Caco-2 (cell line): Measurements from ENCODE around the gene POLR1C. TPM values are rescaled to one million over a fixed set of nuclear protein-coding genes. Genes with fewer than 3 reads are reported as not detected.
A peak's percentile ranks its signal among the peaks of the same experiment; 100 is the strongest.

Experiments used
- BruUV-seq: library from RNA; stranded (reverse); fragments of 400-500 nt; replicated peaks from 2 replicates; lab custom pipeline; 2021; lab: Mats Ljungman, UMichigan
- CTCF ChIA-PET: fragments of 300-600 bp; sonication (Branson Sonifier 250); formaldehyde crosslinking; loops from one replicate; lab custom pipeline; 2022; ENCODE audit warnings: antibody characterized with exemption; lab: Charles Lee
- POLR2A ChIA-PET: fragments of 300-600 bp; sonication (Branson Sonifier 250); formaldehyde crosslinking; loops from one replicate; lab custom pipeline; 2022; ENCODE audit warnings: antibody characterized with exemption; lab: Charles Lee
- DNase-seq, 2 experiments: peaks; one replicate each; pipeline versions ENCODE4 v3.0.0 to v3.0.0-alpha.2; 2020 to 2022
- H3K27me3 ChIP-seq: replicated peaks from 2 replicates; pipeline ENCODE4 v1.6.0; 2011; ENCODE audit warnings: low read length; ENCODE audit not compliant: control insufficient read depth, insufficient read depth
- H3K36me3 ChIP-seq: 2 replicates; pipeline ENCODE4 v1.5.1; 2011; ENCODE audit warnings: low read length; ENCODE audit not compliant: control insufficient read depth, insufficient read depth
- H3K4me1 ChIP-seq: fragments of 250-450 bp; sonication (Bioruptor Pico); 2 replicates; pipeline ENCODE4 v1.5.1; 2020; ENCODE audit warnings: mild to moderate bottlenecking
- H3K4me3 ChIP-seq: 2 replicates; pipeline ENCODE4 v1.5.1; 2011; ENCODE audit warnings: low read depth, mild to moderate bottlenecking, control low read depth, low read length
- H3K9me3 ChIP-seq: fragments of 250-450 bp; sonication (Bioruptor Pico); 2 replicates; pipeline ENCODE4 v1.5.1; 2020; ENCODE audit warnings: mild to moderate bottlenecking, moderate library complexity
- H3K27ac Mint-ChIP-seq: one replicate; pipeline ENCODE4 v1.8.0; 2022; ENCODE audit warnings: mixed read lengths; ENCODE audit not compliant: unreplicated experiment
- H3K27me3 Mint-ChIP-seq: one replicate; pipeline ENCODE4 v1.8.0; 2022; ENCODE audit warnings: mixed read lengths; ENCODE audit not compliant: insufficient read depth, unreplicated experiment
- H3K36me3 Mint-ChIP-seq: one replicate; pipeline ENCODE4 v1.8.0; 2022; ENCODE audit warnings: mild to moderate bottlenecking, mixed read lengths; ENCODE audit not compliant: insufficient read depth, unreplicated experiment
- H3K4me1 Mint-ChIP-seq: one replicate; pipeline ENCODE4 v1.8.0; 2022; ENCODE audit warnings: low read depth, mixed read lengths; ENCODE audit not compliant: unreplicated experiment
- H3K4me3 Mint-ChIP-seq: one replicate; pipeline ENCODE4 v1.8.0; 2022; ENCODE audit warnings: mild to moderate bottlenecking, moderate library complexity, mixed read lengths; ENCODE audit not compliant: unreplicated experiment
- H3K9me3 Mint-ChIP-seq: one replicate; pipeline ENCODE4 v1.8.0; 2022; ENCODE audit warnings: mixed read lengths; ENCODE audit not compliant: unreplicated experiment
- intact Hi-C: fragments of 100-400 bp; cut with micrococcal nuclease; formaldehyde crosslinking; loops from one replicate; pipeline ENCODE4 v1.10.0; 2022; ENCODE audit not compliant: unreplicated experiment
- total RNA-seq: library from RNA; stranded (reverse); gene quantifications from 2 replicates; pipeline ENCODE4 v1.2.3, GENCODE V29; 2022
- TF ChIP-seq, protein P1 (sequence below), 2 experiments: fragments of 200-600 bp in 1 of 2; IDR thresholded peaks; 1 replicate in 1 of 2; 2 replicates in 1 of 2; pipeline versions ENCODE4 v1.5.1 to v1.8.0; 2011 to 2022; ENCODE audit warnings: antibody characterized with exemption in 1 of 2, control low read depth in 1 of 2, inconsistent platforms in 1 of 2, low read depth in 1 of 2, low read length in 1 of 2, mild to moderate bottlenecking in 1 of 2, moderate library complexity in 1 of 2; ENCODE audit not compliant: insufficient read depth in 1 of 2, severe bottlenecking in 1 of 2, unreplicated experiment in 1 of 2

The POLR1C gene
- total RNA-seq, 1 experiment from 2014 or later = 43.7 TPM

DNA sequence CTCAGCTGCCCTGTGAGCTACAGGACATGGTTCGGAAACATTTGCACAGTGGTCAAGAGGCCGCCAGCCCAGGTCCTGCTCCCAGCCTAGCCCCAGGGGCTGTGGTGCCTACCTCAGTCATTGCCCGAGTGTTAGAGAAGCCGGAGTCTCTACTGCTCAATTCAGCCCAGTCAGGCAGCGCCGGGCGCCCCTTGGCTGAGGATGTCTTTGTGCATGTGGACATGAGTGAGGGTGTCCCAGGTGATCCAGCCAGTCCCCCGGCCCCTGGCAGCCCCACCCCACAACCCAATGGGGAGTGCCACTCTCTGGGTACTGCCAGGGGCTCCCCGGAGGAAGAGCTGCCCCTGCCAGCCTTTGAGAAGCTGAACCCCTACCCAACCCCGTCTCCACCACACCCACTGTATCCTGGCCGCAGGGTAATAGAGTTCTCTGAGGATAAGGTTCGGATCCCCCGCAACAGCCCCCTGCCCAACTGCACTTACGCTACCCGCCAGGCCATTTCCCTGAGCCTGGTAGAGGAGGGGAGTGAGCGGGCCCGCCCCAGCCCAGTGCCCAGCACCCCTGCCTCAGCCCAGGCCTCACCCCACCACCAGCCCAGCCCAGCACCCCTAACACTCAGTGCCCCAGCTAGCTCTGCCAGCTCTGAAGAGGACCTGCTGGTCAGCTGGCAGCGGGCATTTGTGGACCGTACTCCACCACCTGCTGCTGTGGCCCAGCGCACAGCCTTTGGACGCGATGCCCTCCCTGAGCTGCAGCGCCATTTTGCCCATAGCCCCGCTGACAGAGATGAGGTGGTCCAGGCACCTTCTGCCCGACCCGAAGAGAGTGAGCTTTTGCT, 11.9 kb upstream of the POLR1C start:
- peaks cover 7% of the 10 kb centered on the region for H3K4me1 Mint-ChIP-seq
- Histone ChIP-seq H3K27me3 (no peaks in the 10 kb centered on the region), H3K4me3 (no peak overlapping the region), H3K4me1 (peaks cover 5% of the 10 kb centered on the region; the same call in 1 of the 2 replicates), H3K36me3 (no peaks in the 10 kb centered on the region; the same call in 1 of the 2 replicates), H3K9me3 (no peaks in the 10 kb centered on the region)
- no peak overlapping the region for H3K4me3 Mint-ChIP-seq
- H3K9me3 Mint-ChIP-seq = no peaks in the 10 kb centered on the region
- H3K36me3 Mint-ChIP-seq = peaks cover 19% of the 10 kb centered on the region
- DNase-seq = no peak
- peaks cover 6% of the 10 kb centered on the region for H3K27me3 Mint-ChIP-seq
- TF ChIP-seq, protein P1, sequence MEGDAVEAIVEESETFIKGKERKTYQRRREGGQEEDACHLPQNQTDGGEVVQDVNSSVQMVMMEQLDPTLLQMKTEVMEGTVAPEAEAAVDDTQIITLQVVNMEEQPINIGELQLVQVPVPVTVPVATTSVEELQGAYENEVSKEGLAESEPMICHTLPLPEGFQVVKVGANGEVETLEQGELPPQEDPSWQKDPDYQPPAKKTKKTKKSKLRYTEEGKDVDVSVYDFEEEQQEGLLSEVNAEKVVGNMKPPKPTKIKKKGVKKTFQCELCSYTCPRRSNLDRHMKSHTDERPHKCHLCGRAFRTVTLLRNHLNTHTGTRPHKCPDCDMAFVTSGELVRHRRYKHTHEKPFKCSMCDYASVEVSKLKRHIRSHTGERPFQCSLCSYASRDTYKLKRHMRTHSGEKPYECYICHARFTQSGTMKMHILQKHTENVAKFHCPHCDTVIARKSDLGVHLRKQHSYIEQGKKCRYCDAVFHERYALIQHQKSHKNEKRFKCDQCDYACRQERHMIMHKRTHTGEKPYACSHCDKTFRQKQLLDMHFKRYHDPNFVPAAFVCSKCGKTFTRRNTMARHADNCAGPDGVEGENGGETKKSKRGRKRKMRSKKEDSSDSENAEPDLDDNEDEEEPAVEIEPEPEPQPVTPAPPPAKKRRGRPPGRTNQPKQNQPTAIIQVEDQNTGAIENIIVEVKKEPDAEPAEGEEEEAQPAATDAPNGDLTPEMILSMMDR (IDR thresholded peaks at IDR 0.05; ENCODE audit: insufficient read depth in 1 of 2, low read depth in 1 of 2, low read length in 1 of 2, severe bottlenecking in 1 of 2, unreplicated experiment in 1 of 2) = no peak
- ChIA-PET POLR2A (no interaction called here), CTCF (interaction anchor here (0.6 to 2.9 kb wide), 6 partner anchors 28 to 242 kb away, joined by 3 to 20 read pairs (median 10); partner anchors contain the start of genes TJAP1 and ZNF318)
- intact Hi-C loops = loop anchor here (10.0 kb wide), 1 partner anchor 600 kb away; no protein-coding TSS in a partner anchor
- BruUV-seq = no TSS peak
- no peak overlapping the region for H3K27ac Mint-ChIP-seq

DNA sequence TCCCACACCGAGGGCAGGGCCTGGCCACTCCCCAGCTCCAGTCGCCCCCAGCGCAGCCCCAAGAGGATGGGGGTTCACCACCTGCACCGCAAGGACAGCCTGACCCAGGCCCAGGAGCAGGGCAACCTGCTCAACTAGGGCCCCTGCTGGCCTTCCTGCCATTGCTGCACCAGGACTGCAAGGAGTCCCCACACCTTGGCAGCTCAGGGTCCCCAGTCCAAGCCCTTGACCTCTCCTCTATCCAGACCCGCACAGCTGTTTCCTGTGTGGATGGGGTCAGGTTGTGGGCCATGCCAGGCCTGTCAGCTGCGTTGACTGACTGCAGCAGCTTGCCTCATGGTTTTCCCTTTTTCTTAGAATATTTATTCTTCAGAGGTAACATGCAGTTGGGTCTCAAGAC, 11.2 kb upstream of the POLR1C start:
- peak in 1 of 2 experiments; percentile 23 for DNase-seq
- H3K36me3 Mint-ChIP-seq = peaks cover 27% of the 10 kb centered on the region
- peaks cover 10% of the 10 kb centered on the region; the same call in 1 of the 2 replicates for H3K4me1 ChIP-seq
- H3K4me3 Mint-ChIP-seq = no peak overlapping the region
- ChIA-PET CTCF (interaction anchor here (0.6 to 2.9 kb wide), 9 partner anchors 11 to 276 kb away, joined by 3 to 20 read pairs (median 8); partner anchors contain the start of genes DNPH1, POLR1C, TJAP1 and YIPF3), POLR2A (no interaction called here)
- no peaks in the 10 kb centered on the region for H3K27me3 ChIP-seq
- H3K9me3 ChIP-seq = no peaks in the 10 kb centered on the region
- H3K27me3 Mint-ChIP-seq = peaks cover 6% of the 10 kb centered on the region
- TF ChIP-seq, protein P1 (IDR thresholded peaks at IDR 0.05; ENCODE audit: insufficient read depth in 1 of 2, low read depth in 1 of 2, low read length in 1 of 2, severe bottlenecking in 1 of 2, unreplicated experiment in 1 of 2) = peak; percentile 11 to 18
- H3K9me3 Mint-ChIP-seq = no peaks in the 10 kb centered on the region
- H3K4me1 Mint-ChIP-seq = peaks cover 7% of the 10 kb centered on the region
- no TSS peak for BruUV-seq
- no peak overlapping the region for H3K4me3 ChIP-seq
- no peaks in the 10 kb centered on the region; the same call in 1 of the 2 replicates for H3K36me3 ChIP-seq
- intact Hi-C loops = loop anchor here (1.0 to 10.0 kb wide), 3 partner anchors 51 to 601 kb away; no protein-coding TSS in a partner anchor
- H3K27ac Mint-ChIP-seq = no peak overlapping the region

DNA sequence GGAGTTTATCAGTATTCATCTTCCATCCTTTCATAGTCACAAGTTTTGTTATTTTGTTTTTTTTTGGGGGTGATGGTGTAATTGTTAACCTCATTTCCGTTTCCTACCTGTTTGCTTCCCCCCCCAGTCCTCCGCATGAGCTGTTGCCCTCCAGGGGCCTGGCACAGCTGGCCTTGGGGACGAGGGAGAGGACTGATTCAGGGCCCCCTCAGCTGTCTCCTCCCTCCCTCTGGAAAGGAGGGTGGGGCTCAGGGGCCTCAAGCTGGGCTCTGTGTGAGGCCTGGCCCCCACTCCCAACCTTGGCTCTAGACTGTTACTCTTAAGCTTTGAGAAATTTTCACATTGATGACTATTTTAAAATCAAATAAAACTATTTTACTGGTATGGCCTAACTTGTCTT, 10.7 kb upstream of the POLR1C start:
- CTCF ChIA-PET = interaction anchor here (1.0 to 2.9 kb wide), 9 partner anchors 10 to 277 kb away, joined by 3 to 20 read pairs (median 8); partner anchors contain the start of genes DNPH1, POLR1C, YIPF3 and ZNF318
- H3K27me3 Mint-ChIP-seq = peaks cover 6% of the 10 kb centered on the region
- no peaks in the 10 kb centered on the region; the same call in 1 of the 2 replicates for H3K36me3 ChIP-seq
- BruUV-seq = TSS peak; percentile 15
- no peaks in the 10 kb centered on the region for H3K9me3 Mint-ChIP-seq
- DNase-seq = no peak
- TF ChIP-seq, protein P1 (IDR thresholded peaks at IDR 0.05; ENCODE audit: insufficient read depth in 1 of 2, low read depth in 1 of 2, low read length in 1 of 2, severe bottlenecking in 1 of 2, unreplicated experiment in 1 of 2) = no peak
- peaks cover 7% of the 10 kb centered on the region for H3K4me1 Mint-ChIP-seq
- no peak overlapping the region for H3K4me3 ChIP-seq
- peaks cover 10% of the 10 kb centered on the region; the same call in 1 of the 2 replicates for H3K4me1 ChIP-seq
- POLR2A ChIA-PET = interaction anchor here (0.7 kb wide), 1 partner anchor 10 kb away, joined by 3 read pairs; no protein-coding TSS in a partner anchor
- H3K36me3 Mint-ChIP-seq = peaks cover 31% of the 10 kb centered on the region
- intact Hi-C loops = loop anchor here (1.0 to 10.0 kb wide), 3 partner anchors 52 to 601 kb away; no protein-coding TSS in a partner anchor
- H3K27ac Mint-ChIP-seq = no peak overlapping the region
- peak overlapping the region; percentile 30 for H3K4me3 Mint-ChIP-seq
- H3K9me3 ChIP-seq = no peaks in the 10 kb centered on the region
- H3K27me3 ChIP-seq = no peaks in the 10 kb centered on the region
